Testis (tissue), 3 donors: ENCODE measurements around the gene LBHD2. TPM values are rescaled to one million over a fixed set of nuclear protein-coding genes. Genes with fewer than 3 reads are reported as not detected.

ENCODE experiments used
- DNase-seq: peaks from one replicate; pipeline ENCODE4 v3.0.0-alpha.2; 2019
- H3K27ac ChIP-seq, 2 donors: fragments of 200-600 bp; sonication (generic); one replicate each; pipeline ENCODE4 v1.5.1; 2019
- H3K27me3 ChIP-seq: fragments of 200-600 bp; sonication (generic); one replicate; pipeline ENCODE4 v1.5.1; 2019
- H3K36me3 ChIP-seq: fragments of 200-600 bp; sonication (generic); one replicate; pipeline ENCODE4 v1.5.1; 2017; ENCODE audit warnings: low read depth; ENCODE audit errors: missing control alignments
- H3K4me1 ChIP-seq: fragments of 200-600 bp; sonication (generic); one replicate; pipeline ENCODE4 v1.5.1; 2019
- H3K4me3 ChIP-seq, 2 donors: fragments of 200-600 bp; sonication (generic); one replicate each; pipeline ENCODE4 v1.5.1; 2017 to 2019
- H3K9me3 ChIP-seq: fragments of 200-600 bp; sonication (generic); one replicate; pipeline ENCODE4 v1.5.1; 2017
- POLR2A ChIP-seq: fragments of 450-650 bp; IDR thresholded peaks from one replicate; pipeline ENCODE4 v1.6.1; 2017; ENCODE audit warnings: antibody characterized with exemption, mild to moderate bottlenecking, moderate library complexity
- WGBS, 2 donors: methylation state at CpG; one replicate each; pipeline ENCODE4 v1.1.5; 2018; 5-methylcytosine and 5-hydroxymethylcytosine counted together
- intact Hi-C: fragments of 100-400 bp; cut with DNase I; formaldehyde crosslinking; loops from one replicate; pipeline ENCODE4 v1.15.1; 2023; ENCODE audit warnings: low total_unique reads
- polyA plus RNA-seq: library from polyadenylated mRNA; stranded (reverse); fragments of 350-450 nt; fragmentation: Illumina TruSeq; extraction: RNeasy Lipid Tissue Mini Kit (QIAGEN cat#74804); gene quantifications from one replicate; pipeline ENCODE4 v1.2.3, GENCODE V29; 2014; ENCODE audit warnings: low read depth, low replicate concordance; ENCODE audit not compliant: insufficient read depth
- total RNA-seq, 2 donors: library from RNA; depleted of rRNA; stranded (reverse); fragments of >200 nt; gene quantifications; one replicate each; pipeline ENCODE4 v1.2.3, GENCODE V29; 2016
- TF ChIP-seq, protein P1 (sequence below), 3 experiments: fragments of 450-650 bp in 2 of 3; fragments of 200-600 bp in 1 of 3; sonication (generic) in 1 of 3; IDR thresholded peaks; one replicate each; pipeline ENCODE4 v1.5.1; 2016 to 2019; ENCODE audit warnings: antibody characterized with exemption in 3 of 3, mild to moderate bottlenecking in 2 of 3, moderate library complexity in 1 of 3

The LBHD2 gene
- total and polyA plus RNA-seq, 3 donors from 2014 or later = 1.9 to 5.6 (median 3.9) TPM

DNA sequence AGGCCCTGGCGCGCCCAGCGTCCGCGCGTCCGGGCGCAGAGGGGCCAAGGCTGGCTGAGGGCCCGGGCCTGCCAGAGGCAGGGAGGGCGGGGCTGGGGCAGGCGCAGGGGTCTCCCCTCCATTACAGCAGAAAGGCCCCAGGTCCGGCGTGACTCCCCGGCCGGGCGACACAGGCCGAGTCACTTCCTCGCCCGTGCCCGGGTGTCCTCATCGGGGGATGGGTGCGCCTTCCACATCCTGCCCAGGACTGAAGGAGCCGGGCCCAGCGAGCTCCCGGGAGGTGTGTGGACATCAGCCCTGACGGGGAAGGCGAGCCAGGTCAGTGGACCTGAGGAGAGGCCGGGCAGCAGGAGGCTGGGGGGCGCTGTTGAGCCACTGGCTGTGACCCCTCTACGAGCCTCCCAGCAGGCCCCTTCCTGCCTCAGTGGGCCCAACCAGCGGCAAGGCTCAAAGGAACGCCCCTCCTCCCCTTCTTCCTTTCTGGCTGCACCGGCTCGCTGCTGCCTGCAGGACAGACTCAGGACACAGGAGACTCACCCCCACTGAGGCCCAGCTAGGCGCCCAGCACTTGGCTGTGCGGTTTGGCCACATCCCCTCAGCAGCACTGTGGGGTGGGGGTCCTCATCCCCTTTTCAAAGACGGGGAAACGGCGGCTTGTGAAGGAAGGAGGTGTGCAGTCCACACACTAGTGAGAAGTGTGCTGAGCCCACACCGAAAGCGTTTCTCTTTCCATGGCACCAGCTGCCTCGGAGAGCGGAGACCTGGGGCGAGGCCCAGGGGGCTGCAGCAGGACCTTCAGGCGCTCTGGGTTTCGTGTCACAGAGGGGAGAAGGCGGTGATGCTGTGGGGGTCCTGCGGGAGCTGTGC, 39.9 kb downstream of the LBHD2 start:
- WGBS, 2 donors = 29 to 52% methylated on average over 21 to 46 of the region's 48 CpGs

DNA sequence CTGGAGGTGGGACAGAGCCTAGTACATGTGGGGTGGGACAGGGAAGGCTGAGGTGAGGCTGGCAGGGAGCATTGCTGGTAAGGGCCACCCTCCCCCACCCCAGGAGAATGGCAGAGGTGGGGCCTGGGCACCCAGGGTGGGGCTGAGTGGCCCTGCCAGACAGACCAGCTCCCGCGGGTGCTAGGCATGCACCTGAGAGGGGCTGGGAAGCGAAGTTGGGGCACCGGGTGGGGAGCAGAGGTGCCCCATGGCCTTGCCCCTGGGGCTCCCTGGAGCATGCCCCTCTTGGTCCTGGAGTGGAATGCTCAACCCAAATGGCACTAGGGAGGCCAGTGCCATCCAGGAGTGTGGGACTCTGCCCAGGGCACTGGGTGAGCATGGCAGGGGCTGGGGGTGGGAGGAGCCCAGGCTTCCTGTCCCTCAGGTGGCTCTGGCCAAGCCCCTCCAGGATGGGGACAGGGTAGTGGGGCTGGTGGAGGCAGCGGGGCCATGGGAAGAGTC, 40.5 kb downstream of the LBHD2 start:
- intact Hi-C loops = loop anchor here (10.0 kb wide), 1 partner anchor 150 kb away; no protein-coding TSS in a partner anchor
- DNase-seq = no peak
- Histone ChIP-seq H3K9me3 (no peaks in the 10 kb centered on the region), H3K27me3 (no peaks in the 10 kb centered on the region), H3K4me3 (no peak overlapping the region), H3K36me3 (no peaks in the 10 kb centered on the region), H3K27ac (no peak overlapping the region), H3K4me1 (peaks cover 30% of the 10 kb centered on the region)
- no peak for TF ChIP-seq POLR2A
- TF ChIP-seq, protein P1, sequence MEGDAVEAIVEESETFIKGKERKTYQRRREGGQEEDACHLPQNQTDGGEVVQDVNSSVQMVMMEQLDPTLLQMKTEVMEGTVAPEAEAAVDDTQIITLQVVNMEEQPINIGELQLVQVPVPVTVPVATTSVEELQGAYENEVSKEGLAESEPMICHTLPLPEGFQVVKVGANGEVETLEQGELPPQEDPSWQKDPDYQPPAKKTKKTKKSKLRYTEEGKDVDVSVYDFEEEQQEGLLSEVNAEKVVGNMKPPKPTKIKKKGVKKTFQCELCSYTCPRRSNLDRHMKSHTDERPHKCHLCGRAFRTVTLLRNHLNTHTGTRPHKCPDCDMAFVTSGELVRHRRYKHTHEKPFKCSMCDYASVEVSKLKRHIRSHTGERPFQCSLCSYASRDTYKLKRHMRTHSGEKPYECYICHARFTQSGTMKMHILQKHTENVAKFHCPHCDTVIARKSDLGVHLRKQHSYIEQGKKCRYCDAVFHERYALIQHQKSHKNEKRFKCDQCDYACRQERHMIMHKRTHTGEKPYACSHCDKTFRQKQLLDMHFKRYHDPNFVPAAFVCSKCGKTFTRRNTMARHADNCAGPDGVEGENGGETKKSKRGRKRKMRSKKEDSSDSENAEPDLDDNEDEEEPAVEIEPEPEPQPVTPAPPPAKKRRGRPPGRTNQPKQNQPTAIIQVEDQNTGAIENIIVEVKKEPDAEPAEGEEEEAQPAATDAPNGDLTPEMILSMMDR (IDR thresholded peaks at IDR 0.05) = no peak
- WGBS, 2 donors = 78% methylated on average over 5 of the region's 5 CpGs; no CpG with 5 or more reads in 1 of the 2 donors

More for the DNA sequence above, 39.9 kb downstream of the LBHD2 start:
- Histone ChIP-seq H3K27ac (peak overlapping the region in 1 of 2 donors; percentile 83), H3K4me3 (peak overlapping the region; percentile 58 to 64), H3K9me3 (no peaks in the 10 kb centered on the region), H3K27me3 (no peaks in the 10 kb centered on the region), H3K36me3 (no peaks in the 10 kb centered on the region), H3K4me1 (peaks cover 30% of the 10 kb centered on the region)
- intact Hi-C loops = loop anchor here (10.0 kb wide), 1 partner anchor 151 kb away; no protein-coding TSS in a partner anchor
- TF ChIP-seq, protein P1 (IDR thresholded peaks at IDR 0.05) = peak in 2 of 3 experiments; percentile 3 to 31
- TF ChIP-seq POLR2A = no peak
- DNase-seq = peak; percentile 62

DNA sequence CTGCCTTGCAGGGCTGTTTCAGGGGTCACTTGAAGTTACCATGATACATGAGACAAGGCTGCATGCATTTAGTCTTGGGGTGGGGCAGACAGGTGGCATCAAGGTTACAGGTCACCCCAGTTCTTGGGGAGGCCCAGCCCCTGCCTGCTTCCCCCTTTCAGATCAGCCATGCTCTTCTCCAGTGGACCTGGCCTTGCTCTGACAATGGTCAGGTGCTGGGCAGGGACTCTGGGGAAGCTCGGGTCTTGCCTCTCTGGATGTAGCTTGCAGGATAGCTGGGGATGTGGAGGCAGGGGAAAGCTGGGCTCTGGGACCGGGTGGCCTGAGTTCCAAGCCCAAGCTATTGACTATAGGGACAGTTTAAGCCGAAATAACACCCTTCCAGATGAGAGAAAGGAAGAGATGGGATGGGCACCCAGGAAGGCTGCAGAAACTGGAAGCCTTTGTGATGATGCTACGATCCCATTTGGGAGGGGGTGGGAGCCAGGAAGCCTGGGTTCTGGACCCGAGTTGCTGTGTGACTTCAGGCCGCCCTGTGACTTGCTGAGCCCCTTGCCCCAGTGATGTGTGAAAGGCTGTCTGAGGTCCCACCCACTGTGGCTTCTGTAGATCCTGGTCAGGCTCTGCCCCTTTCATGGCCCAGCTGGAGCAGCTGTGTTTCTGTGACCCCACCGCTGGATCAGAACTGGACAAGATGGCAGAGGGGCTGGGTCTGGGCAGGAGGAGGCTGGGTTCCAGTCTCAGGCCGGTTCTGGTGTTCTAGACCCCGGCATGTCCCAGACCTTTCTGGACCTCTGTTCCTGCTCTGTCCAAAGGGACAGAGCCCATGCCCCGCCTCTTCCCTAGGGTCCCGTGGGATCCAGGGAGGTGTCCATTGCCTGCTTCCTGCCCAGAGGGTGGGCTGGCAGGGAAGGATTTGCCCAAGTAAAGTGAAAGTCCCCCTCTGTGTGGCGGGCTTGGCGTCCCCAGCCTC, 41.4 kb downstream of the LBHD2 start:
- WGBS, 2 donors = 92 to 93% methylated on average over 10 to 13 of the region's 13 CpGs
- Histone ChIP-seq H3K4me1 (peaks cover 32% of the 10 kb centered on the region), H3K36me3 (no peaks in the 10 kb centered on the region), H3K4me3 (no peak overlapping the region), H3K27me3 (no peaks in the 10 kb centered on the region), H3K27ac (no peak overlapping the region), H3K9me3 (no peaks in the 10 kb centered on the region)
- TF ChIP-seq, protein P1 (IDR thresholded peaks at IDR 0.05) = no peak
- TF ChIP-seq POLR2A = no peak
- intact Hi-C loops = loop anchor here (10.0 kb wide), 1 partner anchor 149 kb away; no protein-coding TSS in a partner anchor
- no peak for DNase-seq

DNA sequence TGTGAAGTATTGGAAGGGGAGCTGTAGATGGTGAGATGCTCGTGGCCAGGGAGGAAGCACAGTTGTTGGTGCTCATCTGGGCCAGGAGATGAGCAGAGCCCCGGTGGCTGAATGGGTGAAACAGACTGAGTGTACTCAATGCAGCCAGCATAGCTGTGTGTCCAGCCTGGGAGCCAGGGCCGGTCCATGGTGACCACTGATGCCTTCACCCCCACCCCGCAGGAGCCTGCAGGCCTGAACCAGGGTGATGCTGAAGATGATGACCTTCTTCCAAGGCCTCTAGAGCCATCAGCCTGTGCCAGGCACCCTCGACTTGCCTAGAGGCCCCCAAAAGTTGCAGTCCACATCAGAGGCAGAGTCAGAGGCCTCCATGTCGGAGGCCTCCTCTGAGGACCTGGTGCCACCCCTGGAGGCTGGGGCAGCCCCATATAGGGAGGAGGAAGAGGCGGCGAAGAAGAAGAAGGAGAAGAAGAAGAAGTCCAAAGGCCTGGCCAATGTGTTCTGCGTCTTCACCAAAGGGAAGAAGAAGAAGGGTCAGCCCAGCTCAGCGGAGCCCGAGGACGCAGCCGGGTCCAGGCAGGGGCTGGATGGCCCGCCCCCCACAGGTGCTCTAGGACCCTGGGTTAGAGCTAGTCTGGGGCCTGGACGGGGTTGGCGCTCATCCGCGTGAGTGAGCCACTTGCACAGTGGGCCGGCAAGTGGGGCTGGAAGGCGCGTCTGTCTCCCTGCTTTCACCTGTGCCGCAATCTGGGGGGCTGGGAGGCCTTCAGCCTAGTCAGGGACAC, 42.3 kb downstream of the LBHD2 start:
- DNase-seq = no peak
- Histone ChIP-seq H3K27me3 (no peaks in the 10 kb centered on the region), H3K27ac (peak overlapping the region in 1 of 2 donors; percentile 36), H3K4me1 (peaks cover 41% of the 10 kb centered on the region), H3K36me3 (no peaks in the 10 kb centered on the region), H3K9me3 (no peaks in the 10 kb centered on the region), H3K4me3 (peak overlapping the region; percentile 12 to 34)
- intact Hi-C loops = loop anchor here (10.0 kb wide), 1 partner anchor 149 kb away; no protein-coding TSS in a partner anchor
- TF ChIP-seq, protein P1 (IDR thresholded peaks at IDR 0.05) = no peak
- no peak for TF ChIP-seq POLR2A
- 57 to 70% methylated on average over 18 to 21 of the region's 22 CpGs for WGBS, 2 donors
